A673 (cell line): ENCODE data around the gene FIGNL1. TPM values are rescaled to one million over a fixed set of nuclear protein-coding genes. Genes with fewer than 3 reads are reported as not detected.

Experiments
- BruUV-seq: library from RNA; stranded (reverse); fragments of 400-500 nt; replicated peaks from 2 replicates; lab custom pipeline; 2021; lab: Mats Ljungman, UMichigan
- CTCF ChIA-PET: fragments of 300-600 bp; sonication (Branson Sonifier 250); formaldehyde crosslinking; loops from one replicate; lab custom pipeline; 2022; ENCODE audit warnings: antibody characterized with exemption; lab: Charles Lee
- POLR2A ChIA-PET: fragments of 300-600 bp; sonication (Branson Sonifier 250); formaldehyde crosslinking; loops from one replicate; lab custom pipeline; 2022; ENCODE audit warnings: antibody characterized with exemption; ENCODE audit not compliant: low non-redundant PET; lab: Charles Lee
- DNase-seq: peaks from one replicate; pipeline ENCODE4 v3.0.0-alpha.2; 2015; ENCODE audit warnings: low spot score
- H3K27ac ChIP-seq: fragments of 200-600 bp; sonication (generic); 2 replicates; pipeline ENCODE4 v1.5.1; 2016; ENCODE audit warnings: mixed run types, low read depth, mild to moderate bottlenecking, mixed read lengths, antibody characterized with exemption, low read length; ENCODE audit not compliant: poor library complexity, severe bottlenecking
- H3K27me3 ChIP-seq: fragments of 200-600 bp; sonication (generic); replicated peaks from 2 replicates; pipeline ENCODE4 v1.6.1; 2017; ENCODE audit warnings: mixed run types, low read depth, mild to moderate bottlenecking, mixed read lengths, antibody characterized with exemption, low read length; ENCODE audit not compliant: insufficient read depth, poor library complexity
- H3K36me3 ChIP-seq: fragments of 200-600 bp; sonication (generic); 2 replicates; pipeline ENCODE4 v1.6.1; 2016; ENCODE audit warnings: mixed run types, mild to moderate bottlenecking, mixed read lengths, antibody characterized with exemption, low read length; ENCODE audit not compliant: insufficient read depth, poor library complexity, severe bottlenecking
- H3K4me1 ChIP-seq: fragments of 200-600 bp; sonication (generic); 2 replicates; pipeline ENCODE4 v1.6.1; 2017; ENCODE audit warnings: mixed run types, mild to moderate bottlenecking, mixed read lengths, antibody characterized with exemption, low read length; ENCODE audit not compliant: insufficient read depth, poor library complexity, severe bottlenecking
- H3K4me3 ChIP-seq: fragments of 200-600 bp; sonication (generic); 2 replicates; pipeline ENCODE4 v1.5.1; 2016; ENCODE audit warnings: low read depth, mixed run types, mild to moderate bottlenecking, mixed read lengths, low read length; ENCODE audit not compliant: poor library complexity, severe bottlenecking
- H3K9me3 ChIP-seq: fragments of 200-600 bp; sonication (generic); 2 replicates; pipeline ENCODE4 v1.6.1; 2016; ENCODE audit warnings: mixed run types, low read depth, mild to moderate bottlenecking, mixed read lengths, antibody characterized with exemption, low read length; ENCODE audit not compliant: poor library complexity, severe bottlenecking
- CTCF ChIP-seq: fragments of 300-800, 200-600 bp; sonication (generic); conservative IDR thresholded peaks from 2 replicates; pipeline ENCODE4 v1.5.1; 2017; ENCODE audit warnings: low read depth, mild to moderate bottlenecking, antibody characterized with exemption, low read length, moderate library complexity, mixed read lengths
- EZH2 ChIP-seq: fragments of 200-600 bp; sonication (generic); IDR thresholded peaks from 2 replicates; pipeline ENCODE4 v1.6.1; 2017; ENCODE audit warnings: borderline replicate concordance, low read depth, mild to moderate bottlenecking, mixed read lengths, antibody characterized with exemption, low read length; ENCODE audit not compliant: poor library complexity, severe bottlenecking
- intact Hi-C: fragments of 100-400 bp; cut with micrococcal nuclease; formaldehyde crosslinking; loops from one replicate; pipeline ENCODE4 v1.10.0; 2022; ENCODE audit not compliant: unreplicated experiment
- total RNA-seq: library from RNA; stranded (reverse); gene quantifications from 2 replicates; pipeline ENCODE4 v1.2.3, GENCODE V29; 2021

FIGNL1 gene
- total RNA-seq, 1 experiment from 2014 or later = 41.3 TPM

DNA sequence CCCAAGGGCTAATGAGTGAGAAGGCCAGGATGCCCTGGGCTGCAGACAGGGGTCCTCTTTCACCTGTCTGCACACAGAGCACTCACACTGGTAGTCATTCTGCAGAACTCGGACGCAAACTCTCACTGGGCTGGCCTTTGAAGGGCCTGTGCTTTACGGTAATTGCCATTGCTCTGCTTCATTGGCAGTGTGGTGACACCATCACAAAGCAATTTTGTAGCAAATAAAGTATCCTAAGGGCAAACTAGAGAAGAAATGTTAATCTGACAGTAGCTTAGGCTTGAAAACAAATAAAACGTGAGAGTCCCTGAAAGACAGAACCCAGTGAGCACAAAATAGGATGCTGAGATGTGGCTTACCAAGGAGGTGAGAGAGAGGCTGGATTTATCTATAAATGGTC, 30.6 kb upstream of the FIGNL1 start:
- H3K27ac ChIP-seq = no peak overlapping the region
- H3K4me1 ChIP-seq = no peaks in the 10 kb centered on the region
- H3K27me3 ChIP-seq = peaks cover 4% of the 10 kb centered on the region
- no peak overlapping the region for H3K4me3 ChIP-seq
- intact Hi-C loops = no loop called here
- ChIA-PET POLR2A (no interaction called here), CTCF (no interaction called here)
- no peak for DNase-seq
- no peaks in the 10 kb centered on the region for H3K9me3 ChIP-seq
- H3K36me3 ChIP-seq = no peaks in the 10 kb centered on the region
- BruUV-seq = no TSS peak
- TF ChIP-seq EZH2 (no peak), CTCF (no peak)

DNA sequence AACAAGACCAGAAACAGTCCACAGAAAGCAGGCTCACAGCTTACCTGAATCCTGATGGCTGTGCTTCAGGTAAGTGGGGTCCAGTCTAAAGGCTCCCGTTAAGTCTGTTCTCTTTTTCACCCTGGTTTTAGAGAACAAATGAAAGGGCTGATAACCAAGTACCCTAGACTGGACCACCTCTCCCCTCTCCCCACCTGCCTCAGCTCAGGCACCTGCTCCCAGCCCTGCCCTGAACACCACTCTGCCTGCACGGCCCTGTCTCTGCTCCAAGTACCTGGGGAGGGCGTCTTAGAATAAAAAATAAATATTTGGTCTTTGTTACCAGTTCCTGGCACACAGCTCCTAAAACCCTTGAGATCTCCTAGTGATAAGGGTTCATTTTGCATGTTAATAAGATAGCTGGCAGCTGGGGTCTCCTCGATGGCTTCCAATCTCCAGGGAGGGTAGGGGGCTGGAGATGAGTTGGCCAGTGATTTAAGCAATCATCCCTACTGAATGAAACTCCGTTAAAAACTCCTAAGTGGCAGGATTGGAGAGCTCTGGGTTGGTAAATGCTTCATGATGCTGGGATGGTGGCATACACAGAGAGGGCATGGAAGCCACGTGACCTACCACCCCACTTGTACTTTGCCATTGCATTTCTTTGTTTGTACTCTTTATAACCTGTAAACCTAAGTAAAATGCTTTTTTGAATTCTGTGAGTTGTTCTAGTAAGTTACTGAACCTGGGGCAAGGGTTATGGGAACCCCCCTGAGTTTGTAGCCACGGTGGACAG, 29.8 kb upstream of the FIGNL1 start:
- Histone ChIP-seq H3K4me1 (no peaks in the 10 kb centered on the region), H3K4me3 (no peak overlapping the region), H3K36me3 (no peaks in the 10 kb centered on the region), H3K9me3 (no peaks in the 10 kb centered on the region), H3K27ac (no peak overlapping the region), H3K27me3 (no peaks in the 10 kb centered on the region)
- TF ChIP-seq CTCF (no peak), EZH2 (no peak)
- no peak for DNase-seq
- CTCF ChIA-PET = no interaction called here
- BruUV-seq = no TSS peak
- intact Hi-C loops = no loop called here
- POLR2A ChIA-PET = no interaction called here

DNA sequence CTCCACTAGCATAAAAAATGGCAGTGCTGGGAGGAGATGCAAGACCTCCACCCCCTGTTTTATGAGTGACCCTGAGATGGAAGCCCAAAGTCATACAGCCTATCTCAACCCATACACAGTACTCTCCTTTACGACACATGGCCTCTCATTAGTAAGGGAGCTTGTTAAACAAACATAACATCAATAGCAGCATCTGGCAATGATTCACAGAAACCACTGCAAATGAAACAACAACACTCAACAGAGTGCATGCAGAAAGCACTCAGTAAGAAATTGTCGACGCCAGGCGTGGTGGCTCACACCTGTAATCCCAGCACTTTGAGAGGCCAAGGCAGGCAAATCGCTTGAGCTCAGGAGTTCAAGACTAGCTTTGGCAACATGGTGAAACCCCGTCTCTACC, 27.5 kb upstream of the FIGNL1 start:
- H3K27ac ChIP-seq = no peak overlapping the region
- H3K36me3 ChIP-seq = no peaks in the 10 kb centered on the region
- H3K27me3 ChIP-seq = no peaks in the 10 kb centered on the region
- CTCF ChIA-PET = no interaction called here
- intact Hi-C loops = no loop called here
- POLR2A ChIA-PET = no interaction called here
- no peak for DNase-seq
- BruUV-seq = no TSS peak
- H3K4me1 ChIP-seq = no peaks in the 10 kb centered on the region
- no peaks in the 10 kb centered on the region for H3K9me3 ChIP-seq
- H3K4me3 ChIP-seq = no peak overlapping the region
- TF ChIP-seq CTCF = no peak
- no peak for TF ChIP-seq EZH2
